Natural killer cell treated with Interleukin-12 subunit alpha and Interleukin-12 subunit beta and Interleukin-15 and Interleukin-18, amount 100 ng/mL, for 72 hours (primary cell): ENCODE measurements around the gene NPS. TPM values are rescaled to one million over a fixed set of nuclear protein-coding genes. Genes with fewer than 3 reads are reported as not detected.

ENCODE experiments used
- ATAC-seq, 2 donors: fragments of 150-1000 bp; cut with Tn5 transposase in 1 of 2; sonication (Bioruptor Pico), chemical (Tn5 transposase) in 1 of 2; 2 replicates each; pipeline ENCODE4 v1.10.0; 2021
- DNase-seq: peaks from one replicate; pipeline ENCODE4 v3.0.0; 2022; ENCODE audit warnings: low spot score
- H3K27ac Mint-ChIP-seq, 2 donors: 1 replicate in 1 of 2; 2 replicates in 1 of 2; pipeline ENCODE4 v1.8.0; 2022; ENCODE audit warnings: mixed read lengths in 2 of 2, mild to moderate bottlenecking in 1 of 2, moderate library complexity in 1 of 2
- H3K27me3 Mint-ChIP-seq, 2 donors: 1 replicate in 1 of 2; 2 replicates in 1 of 2; pipeline ENCODE4 v1.8.0; 2022; ENCODE audit warnings: mixed read lengths in 2 of 2
- H3K36me3 Mint-ChIP-seq: one replicate; pipeline ENCODE4 v1.8.0; 2022; ENCODE audit warnings: mixed read lengths
- H3K4me1 Mint-ChIP-seq, 2 donors: 1 replicate in 1 of 2; 2 replicates in 1 of 2; pipeline ENCODE4 v1.8.0; 2022; ENCODE audit warnings: low read depth in 2 of 2, mixed read lengths in 2 of 2, mild to moderate bottlenecking in 1 of 2
- H3K4me3 Mint-ChIP-seq: one replicate; pipeline ENCODE4 v1.8.0; 2022; ENCODE audit warnings: mixed read lengths
- H3K9me3 Mint-ChIP-seq: 2 replicates; pipeline ENCODE4 v1.8.0; 2022; ENCODE audit warnings: mixed read lengths
- total RNA-seq, 2 donors: library from RNA; stranded (reverse); gene quantifications; one replicate each; pipeline ENCODE4 v1.2.3, GENCODE V29; 2022

The NPS gene
- total RNA-seq, 2 donors from 2014 or later = not detected

DNA sequence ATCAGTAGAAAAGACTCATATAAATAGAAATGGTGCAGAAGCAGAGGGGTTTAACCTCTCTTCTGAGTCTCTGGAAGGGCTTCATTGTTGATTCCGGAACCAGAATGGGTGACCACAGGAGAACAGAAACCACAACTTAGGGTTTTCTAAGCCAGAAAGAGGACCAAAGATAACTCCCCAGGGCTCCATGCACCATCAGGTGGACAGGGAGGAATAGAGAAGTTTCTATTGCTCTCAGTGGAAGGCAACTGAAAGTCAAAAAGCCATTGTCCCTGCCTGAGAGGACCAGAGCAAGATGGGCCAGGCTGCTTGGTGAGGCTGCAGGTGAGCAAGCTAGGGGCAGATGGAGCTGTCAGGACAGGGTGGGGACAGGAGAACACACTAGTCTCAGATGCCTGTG lies 14.6 kb upstream of the NPS start:
- no peak overlapping the region for H3K4me3 Mint-ChIP-seq
- H3K36me3 Mint-ChIP-seq = no peaks in the 10 kb centered on the region

DNA sequence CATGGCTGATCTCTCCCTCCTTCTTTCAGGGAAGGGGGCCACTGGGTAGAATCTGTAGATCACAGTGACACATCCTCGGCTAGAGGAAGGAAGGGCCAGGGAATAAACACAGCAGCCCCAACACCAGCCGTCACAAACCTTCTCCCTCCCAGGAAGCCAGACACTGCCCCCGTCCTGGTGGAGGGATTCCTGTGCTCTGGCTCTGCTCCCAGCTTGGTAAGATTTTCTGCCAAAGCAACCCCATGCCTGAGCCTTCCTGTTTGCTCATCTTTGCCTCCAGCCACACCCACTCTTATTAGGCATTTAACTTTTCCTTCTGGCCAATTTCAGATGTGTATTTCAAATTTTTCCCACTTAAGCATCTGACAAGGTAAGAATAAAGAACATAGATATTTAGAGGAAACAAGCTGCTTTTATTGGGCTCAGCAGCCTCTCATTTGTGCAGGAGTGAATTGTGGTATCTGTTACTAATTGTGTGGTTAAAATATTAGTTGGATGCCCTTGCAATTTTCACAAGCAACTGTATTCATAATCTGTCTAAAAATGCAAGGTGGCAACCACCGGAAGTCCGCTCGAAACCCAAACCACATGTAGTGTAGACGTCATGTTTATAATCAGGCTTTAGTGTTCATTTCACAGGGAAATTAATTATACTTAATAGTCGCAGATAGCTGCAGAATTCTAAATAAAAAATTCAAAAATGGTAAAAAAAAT lies 13.2 kb upstream of the NPS start:
- ATAC-seq (no peak), DNase-seq (no peak)
- H3K27ac Mint-ChIP-seq = no peak overlapping the region
- H3K4me3 Mint-ChIP-seq = no peak overlapping the region
- H3K27me3 Mint-ChIP-seq = peaks cover 0 to 6% of the 10 kb centered on the region in 2 donors
- peaks cover 0 to 3% of the 10 kb centered on the region in 2 donors for H3K4me1 Mint-ChIP-seq
- H3K36me3 Mint-ChIP-seq = no peaks in the 10 kb centered on the region
- H3K9me3 Mint-ChIP-seq = no peaks in the 10 kb centered on the region

More for the DNA sequence above, 14.6 kb upstream of the NPS start:
- H3K27ac Mint-ChIP-seq = no peak overlapping the region
- ATAC-seq = no peak
- H3K9me3 Mint-ChIP-seq = no peaks in the 10 kb centered on the region
- DNase-seq = no peak
- peaks cover 0 to 3% of the 10 kb centered on the region in 2 donors for H3K4me1 Mint-ChIP-seq
- peaks cover 0 to 6% of the 10 kb centered on the region in 2 donors for H3K27me3 Mint-ChIP-seq

DNA sequence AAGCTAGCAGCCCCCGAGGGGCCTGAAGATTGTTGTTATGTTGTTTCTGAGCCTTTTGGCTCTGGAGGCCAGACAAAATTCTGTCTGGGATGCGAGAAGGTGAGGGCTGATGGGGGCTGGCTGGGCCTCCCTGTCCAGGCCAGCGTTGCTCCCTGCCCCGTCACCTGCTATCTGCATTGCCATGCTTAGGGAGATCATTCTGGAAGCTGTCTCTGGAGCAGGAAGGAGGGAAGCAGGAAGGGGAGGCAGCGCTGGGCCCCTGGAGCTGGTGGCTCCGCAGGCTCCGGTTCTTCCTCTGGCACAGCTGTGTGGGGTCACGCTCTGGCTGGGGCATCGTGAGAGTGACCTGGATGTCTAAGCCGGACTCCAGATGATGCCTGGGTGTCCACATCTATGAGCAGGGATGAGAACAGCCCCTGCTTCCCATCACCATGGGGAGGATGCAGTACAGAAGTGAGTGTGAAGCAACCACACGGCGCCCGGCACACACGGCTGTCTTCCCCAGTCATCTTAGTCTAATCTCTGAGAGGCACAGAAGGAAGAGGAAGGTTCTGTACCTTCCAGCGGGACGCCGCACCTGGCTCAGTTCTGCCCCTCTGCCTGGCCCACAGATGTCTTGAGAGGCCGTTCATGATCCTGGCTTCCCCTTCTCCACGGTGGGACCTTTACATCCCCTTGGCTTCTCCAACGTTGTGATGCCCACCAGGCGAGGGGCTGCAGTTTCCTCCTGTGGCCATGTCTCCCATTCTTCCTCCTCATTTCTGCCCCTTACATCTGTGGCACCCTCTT lies 11.9 kb upstream of the NPS start:
- no peaks in the 10 kb centered on the region for H3K9me3 Mint-ChIP-seq

DNA sequence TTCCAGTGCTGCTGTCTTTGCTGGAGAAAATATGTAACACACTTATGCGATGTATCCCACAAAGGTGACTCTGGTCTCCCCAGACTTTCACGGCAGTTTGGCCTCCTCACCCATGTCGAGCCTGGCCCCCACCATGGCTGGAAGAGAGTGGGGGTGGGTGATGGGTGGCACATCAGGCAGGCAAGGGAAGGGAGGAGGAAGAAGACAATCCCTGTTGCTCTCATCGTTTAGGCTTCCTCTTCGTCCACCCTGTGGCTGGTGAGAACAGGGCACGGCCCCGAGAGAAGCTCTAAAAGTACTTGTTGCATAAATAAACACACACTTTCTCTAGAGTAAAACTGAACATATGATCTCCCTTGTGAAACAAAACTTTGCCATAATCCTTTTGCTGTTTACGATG lies 11.2 kb upstream of the NPS start:
- no peak overlapping the region for H3K27ac Mint-ChIP-seq
- H3K9me3 Mint-ChIP-seq = no peaks in the 10 kb centered on the region
- peaks cover 0 to 6% of the 10 kb centered on the region in 2 donors for H3K27me3 Mint-ChIP-seq
- no peak for DNase-seq
- no peak for ATAC-seq
- no peak overlapping the region for H3K4me3 Mint-ChIP-seq
- H3K36me3 Mint-ChIP-seq = no peaks in the 10 kb centered on the region
- H3K4me1 Mint-ChIP-seq = peaks cover 0 to 3% of the 10 kb centered on the region in 2 donors

More for the DNA sequence above, 11.9 kb upstream of the NPS start:
- Mint-ChIP-seq H3K4me3 (no peak overlapping the region), H3K27ac (no peak overlapping the region), H3K4me1 (peaks cover 0 to 3% of the 10 kb centered on the region in 2 donors), H3K36me3 (no peaks in the 10 kb centered on the region), H3K27me3 (peaks cover 0 to 6% of the 10 kb centered on the region in 2 donors)
- ATAC-seq (no peak), DNase-seq (no peak)

DNA sequence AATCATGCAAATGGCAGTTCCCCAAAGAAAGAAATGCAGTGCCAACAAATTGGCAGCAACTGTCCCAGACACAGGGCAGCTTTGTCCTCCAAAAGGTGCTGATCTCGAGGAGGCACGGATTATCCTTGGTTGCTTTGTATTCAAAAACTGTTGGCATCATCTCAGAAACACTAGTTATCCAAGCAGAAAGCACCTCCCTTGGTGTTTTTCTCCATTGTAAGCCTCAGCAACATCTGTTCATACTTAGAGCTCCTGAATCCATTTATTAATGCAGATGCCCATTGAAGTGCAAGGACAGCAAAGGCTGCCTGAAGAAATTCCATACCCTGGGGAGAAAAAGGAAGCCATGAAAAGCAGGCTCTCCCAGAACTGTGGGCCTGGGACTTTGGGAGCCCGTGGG lies 1.1 kb upstream of the NPS start:
- Mint-ChIP-seq H3K4me1 (no peaks in the 10 kb centered on the region), H3K36me3 (peaks cover 7% of the 10 kb centered on the region), H3K27ac (no peak overlapping the region), H3K9me3 (peaks cover 11% of the 10 kb centered on the region), H3K4me3 (no peak overlapping the region), H3K27me3 (peaks cover 8 to 15% of the 10 kb centered on the region in 2 donors)
- ATAC-seq (no peak), DNase-seq (no peak)

DNA sequence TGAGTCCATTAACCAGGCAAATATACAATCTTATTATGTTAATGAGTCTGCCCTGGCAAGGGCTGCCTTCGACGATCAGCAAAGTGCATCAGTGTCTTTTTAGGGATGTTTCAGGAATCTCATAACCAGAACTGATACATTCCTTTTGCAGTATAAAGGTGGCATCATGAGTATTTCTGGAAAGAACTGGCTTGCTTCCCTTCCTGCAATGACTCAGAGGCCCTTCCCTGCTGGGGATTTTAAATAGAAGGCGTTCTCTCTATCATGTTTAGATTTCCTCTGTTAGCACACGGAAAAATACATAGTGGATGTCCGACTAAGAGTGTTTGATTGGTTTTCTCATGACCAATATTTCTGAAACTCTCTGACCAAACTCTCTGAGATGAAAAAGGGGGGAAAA lies 1.8 kb downstream of the NPS start:
- peaks cover 8 to 12% of the 10 kb centered on the region in 2 donors for H3K27me3 Mint-ChIP-seq
- peaks cover 4% of the 10 kb centered on the region for H3K9me3 Mint-ChIP-seq
- DNase-seq (no peak), ATAC-seq (no peak)
- H3K36me3 Mint-ChIP-seq = peaks cover 7% of the 10 kb centered on the region
- no peak overlapping the region for H3K27ac Mint-ChIP-seq
- no peak overlapping the region for H3K4me3 Mint-ChIP-seq
- H3K4me1 Mint-ChIP-seq = no peaks in the 10 kb centered on the region

DNA sequence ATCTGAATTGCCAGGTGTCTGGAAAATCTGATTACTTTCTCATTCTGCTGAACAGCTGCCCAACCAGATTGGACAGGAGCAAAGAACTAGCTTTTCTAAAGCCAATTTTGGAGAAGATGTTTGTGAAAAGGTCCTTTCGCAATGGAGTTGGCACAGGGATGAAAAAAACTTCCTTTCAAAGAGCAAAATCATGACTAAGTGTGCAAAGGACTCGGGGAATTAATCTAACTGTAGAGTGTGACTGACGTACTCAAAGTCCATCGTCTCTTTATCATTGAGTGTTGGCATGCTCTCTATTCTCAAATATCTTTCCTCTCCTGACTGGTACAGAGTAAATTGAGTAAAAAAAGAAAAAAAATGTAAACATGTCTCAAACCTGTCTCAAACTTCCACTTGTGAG lies 3.3 kb downstream of the NPS start:
- no peak overlapping the region for H3K27ac Mint-ChIP-seq
- H3K4me3 Mint-ChIP-seq = no peak overlapping the region
- no peaks in the 10 kb centered on the region for H3K9me3 Mint-ChIP-seq
- no peaks in the 10 kb centered on the region for H3K36me3 Mint-ChIP-seq
- no peak for DNase-seq
- no peak for ATAC-seq
- H3K27me3 Mint-ChIP-seq = peaks cover 11 to 18% of the 10 kb centered on the region in 2 donors
- no peaks in the 10 kb centered on the region for H3K4me1 Mint-ChIP-seq

DNA sequence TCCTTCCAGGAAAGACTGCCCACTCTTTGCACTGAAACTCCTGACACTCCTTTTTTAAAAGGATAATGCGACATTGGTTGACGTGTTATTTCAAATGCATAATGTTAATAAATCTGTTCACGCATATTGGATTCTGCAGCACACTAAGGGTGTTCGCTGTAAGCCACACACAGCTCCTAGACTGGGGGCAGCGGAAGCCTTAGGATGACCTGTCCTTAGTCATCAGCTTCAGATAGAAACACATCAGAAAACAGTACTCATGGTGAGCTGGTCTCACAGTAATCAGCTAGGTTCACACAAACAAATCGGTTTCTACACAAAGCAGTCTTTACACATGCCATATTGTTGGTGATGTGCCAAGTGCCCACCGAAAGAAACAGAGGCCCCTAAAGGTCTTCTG lies 4.3 kb downstream of the NPS start:
- H3K4me1 Mint-ChIP-seq = no peaks in the 10 kb centered on the region
- H3K9me3 Mint-ChIP-seq = no peaks in the 10 kb centered on the region
- H3K36me3 Mint-ChIP-seq = no peaks in the 10 kb centered on the region

DNA sequence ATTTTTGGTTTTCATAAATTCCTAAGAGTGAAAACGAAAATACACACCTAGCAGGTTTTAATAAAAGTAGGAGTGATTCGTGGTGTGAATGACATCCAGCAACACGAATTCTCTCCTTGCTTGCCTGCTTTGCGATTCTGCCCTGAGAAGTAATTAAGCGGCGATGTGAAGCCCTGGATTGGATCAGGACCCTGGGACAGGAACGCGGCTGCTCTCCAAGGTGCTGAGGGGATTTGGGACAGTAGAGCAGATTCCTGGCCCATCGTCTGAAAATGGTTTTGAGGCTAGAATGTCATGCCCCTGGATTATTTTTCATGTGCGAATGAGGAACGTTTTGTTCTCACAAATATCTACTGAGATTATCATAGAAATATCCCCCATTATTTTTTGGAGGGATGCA lies 7.8 kb downstream of the NPS start:
- no peak overlapping the region for H3K4me3 Mint-ChIP-seq
- no peaks in the 10 kb centered on the region for H3K9me3 Mint-ChIP-seq
- DNase-seq (no peak), ATAC-seq (no peak)
- no peaks in the 10 kb centered on the region for H3K36me3 Mint-ChIP-seq
- H3K27me3 Mint-ChIP-seq = peaks cover 19 to 26% of the 10 kb centered on the region in 2 donors
- no peaks in the 10 kb centered on the region for H3K4me1 Mint-ChIP-seq
- no peak overlapping the region for H3K27ac Mint-ChIP-seq

More for the DNA sequence above, 4.3 kb downstream of the NPS start:
- Mint-ChIP-seq H3K27me3 (peaks cover 11 to 22% of the 10 kb centered on the region in 2 donors), H3K27ac (no peak overlapping the region), H3K4me3 (no peak overlapping the region)
- no peak for DNase-seq
- ATAC-seq = no peak

DNA sequence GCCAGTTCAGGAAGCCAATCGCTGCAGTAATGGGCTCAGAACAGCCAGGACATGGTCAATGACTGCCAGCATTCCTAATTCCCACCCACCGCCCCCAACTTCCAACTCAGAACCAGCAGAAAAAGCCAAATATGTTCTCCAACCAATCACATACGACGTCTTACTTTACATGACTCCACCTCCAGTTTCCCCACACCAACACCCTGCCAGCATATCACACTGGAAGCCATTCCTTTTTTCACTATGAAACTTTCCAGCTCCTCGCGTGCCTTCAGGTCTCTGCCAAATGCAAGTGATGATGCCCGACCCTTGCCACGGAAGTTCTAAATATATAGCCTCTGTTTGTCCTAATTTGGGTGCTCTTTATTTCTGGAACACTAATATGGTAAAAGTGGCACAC lies 12.5 kb downstream of the NPS start:
- no peaks in the 10 kb centered on the region for H3K4me1 Mint-ChIP-seq
- ATAC-seq (no peak), DNase-seq (no peak)
- no peak overlapping the region for H3K4me3 Mint-ChIP-seq
- H3K36me3 Mint-ChIP-seq = no peaks in the 10 kb centered on the region
- H3K9me3 Mint-ChIP-seq = no peaks in the 10 kb centered on the region
- H3K27me3 Mint-ChIP-seq = peaks cover 22 to 26% of the 10 kb centered on the region in 2 donors
- H3K27ac Mint-ChIP-seq = no peak overlapping the region

DNA sequence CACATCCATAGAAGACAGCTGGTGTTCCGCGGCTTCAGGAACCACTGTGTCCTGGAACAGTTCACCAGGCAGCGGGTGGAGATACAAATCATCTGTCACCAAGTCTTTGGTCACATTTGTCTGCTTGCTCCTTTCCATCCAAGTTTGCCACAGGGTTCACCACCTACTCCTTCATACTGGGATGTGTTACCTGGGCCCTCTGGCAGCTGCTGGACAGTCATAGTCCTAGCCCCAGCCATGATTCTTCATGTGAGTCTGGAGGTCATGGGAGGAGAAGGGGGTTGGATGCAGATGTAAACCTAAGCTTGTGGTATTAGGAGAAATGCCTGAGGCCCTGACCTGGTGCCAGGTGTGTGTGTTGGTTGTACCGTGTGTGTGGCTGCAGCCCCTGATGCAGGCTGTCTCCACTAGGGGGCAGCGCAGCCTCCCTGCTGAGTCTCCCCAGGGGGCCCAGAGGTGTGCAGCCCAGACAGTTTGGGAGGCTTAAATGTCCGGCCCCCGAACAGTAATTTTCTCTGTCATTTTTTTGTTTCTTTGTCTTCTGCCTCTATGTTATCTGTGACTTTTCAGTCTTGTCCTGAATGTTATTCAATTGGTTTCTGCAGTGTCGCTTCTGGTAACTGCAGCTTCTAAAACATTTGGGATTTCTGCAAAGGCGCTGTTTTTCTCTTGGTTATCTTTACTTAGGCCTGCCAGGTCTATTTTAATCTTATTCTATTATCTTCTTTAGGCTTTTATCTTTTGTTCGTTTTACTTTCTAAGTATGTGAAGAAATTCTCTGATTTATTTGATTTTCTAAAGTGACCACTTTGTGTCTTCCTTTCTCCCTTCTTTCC lies 14.8 kb downstream of the NPS start:
- H3K9me3 Mint-ChIP-seq = no peaks in the 10 kb centered on the region
- DNase-seq = no peak
- H3K4me1 Mint-ChIP-seq = no peaks in the 10 kb centered on the region
- peaks cover 19% of the 10 kb centered on the region in 2 donors for H3K27me3 Mint-ChIP-seq
- H3K27ac Mint-ChIP-seq = no peak overlapping the region
- H3K36me3 Mint-ChIP-seq = no peaks in the 10 kb centered on the region
- peak; percentile 62 to 70 for ATAC-seq
- no peak overlapping the region for H3K4me3 Mint-ChIP-seq

DNA sequence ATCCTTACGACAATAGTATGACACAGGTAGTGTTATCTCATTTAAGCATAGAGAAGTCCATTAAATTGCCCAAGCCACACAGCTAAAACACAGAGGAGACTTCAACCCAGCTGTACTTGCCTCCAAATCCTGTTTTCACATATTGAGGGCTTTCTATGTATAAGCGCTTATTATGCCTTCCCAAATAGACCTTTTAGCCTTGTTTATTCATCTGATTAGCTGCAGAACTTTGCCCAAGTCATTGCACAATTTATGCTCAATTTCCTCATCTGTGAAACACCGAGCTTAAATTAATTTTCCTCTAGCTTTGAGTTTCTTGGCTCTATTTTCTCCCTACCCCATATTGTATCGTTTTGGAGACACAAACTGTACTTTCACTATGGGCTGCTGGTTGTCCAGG lies 15.5 kb downstream of the NPS start:
- Mint-ChIP-seq H3K27ac (no peak overlapping the region), H3K9me3 (no peaks in the 10 kb centered on the region), H3K4me1 (no peaks in the 10 kb centered on the region), H3K36me3 (no peaks in the 10 kb centered on the region), H3K27me3 (peaks cover 17 to 19% of the 10 kb centered on the region in 2 donors), H3K4me3 (no peak overlapping the region)
- DNase-seq (no peak), ATAC-seq (no peak)

DNA sequence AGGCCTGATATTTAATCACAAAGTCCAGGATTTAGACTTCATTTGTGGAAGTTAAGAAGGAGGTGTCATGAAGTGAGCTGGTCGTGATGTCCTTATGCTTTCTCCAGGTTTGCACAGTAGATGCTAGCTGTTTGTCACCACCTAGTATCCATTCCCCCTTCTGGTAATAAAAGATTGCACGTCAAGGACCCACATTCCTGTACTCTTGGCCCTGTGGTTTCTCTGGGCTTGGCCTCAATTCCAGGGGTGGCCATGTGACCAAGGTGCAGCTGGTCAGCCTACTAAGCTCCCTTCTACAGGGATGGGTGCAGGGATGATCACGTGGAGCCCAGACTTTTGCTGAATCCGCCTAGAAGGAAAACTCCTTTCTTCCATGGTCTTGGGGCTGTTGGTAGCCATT lies 16.5 kb downstream of the NPS start:
- peaks cover 11 to 15% of the 10 kb centered on the region in 2 donors for H3K27me3 Mint-ChIP-seq
- H3K27ac Mint-ChIP-seq = no peak overlapping the region
- ATAC-seq (no peak), DNase-seq (no peak)
- no peaks in the 10 kb centered on the region for H3K9me3 Mint-ChIP-seq
- no peaks in the 10 kb centered on the region for H3K36me3 Mint-ChIP-seq
- H3K4me1 Mint-ChIP-seq = no peaks in the 10 kb centered on the region
- no peak overlapping the region for H3K4me3 Mint-ChIP-seq

DNA sequence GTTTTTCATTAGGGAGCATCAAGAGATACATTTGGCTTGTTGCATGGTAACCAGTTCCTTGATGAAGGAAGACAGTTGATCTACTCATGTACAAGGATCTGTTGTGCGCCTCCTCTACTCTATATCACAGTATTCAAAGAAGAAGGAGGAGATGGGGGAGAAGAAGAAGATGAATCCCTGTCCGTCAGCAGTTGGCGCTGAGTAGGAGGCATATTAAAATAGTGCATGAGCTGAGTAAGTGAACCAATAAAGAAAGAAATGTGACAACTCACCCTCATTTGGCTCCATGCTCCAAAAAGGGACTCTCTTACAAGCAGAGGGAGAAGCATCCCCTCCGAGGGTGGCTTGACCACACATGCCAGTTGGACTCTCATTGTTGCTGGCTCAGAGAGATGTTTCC lies 20.1 kb downstream of the NPS start:
- Mint-ChIP-seq H3K27me3 (peaks cover 23 to 25% of the 10 kb centered on the region in 2 donors), H3K4me3 (no peak overlapping the region), H3K9me3 (no peaks in the 10 kb centered on the region), H3K4me1 (no peaks in the 10 kb centered on the region), H3K27ac (no peak overlapping the region), H3K36me3 (peaks cover 6% of the 10 kb centered on the region)
- no peak for ATAC-seq
- no peak for DNase-seq
